GF-D8 (cell line): Measurements from ENCODE around the gene PIH1D1.
"Not testable (repeated sequence)": the region's sequence is repeated elsewhere in the genome, so short reads cannot be mapped to it uniquely, and the experiment has no call there.

Experiments used
- DNase-seq: peaks from one replicate; lab custom pipeline; 2025; lab: John Stamatoyannopoulos, UW

PIH1D1 gene

GRCh38 chr19:49481020-49481683 is 29.5 kb upstream of the PIH1D1 start:
- no peak for DNase-seq

- DNase-seq, result no peak
These were observed 28.5 kb upstream of the PIH1D1 start for GRCh38 chr19:49479975-49480628.

GRCh38 chr19:49475995-49476880 is 24.6 kb upstream of the PIH1D1 start:
- DNase-seq, result no peak

- no peak for DNase-seq
These were observed 23.7 kb upstream of the PIH1D1 start for GRCh38 chr19:49475191-49475917.

- DNase-seq, result no peak
These were observed 22.9 kb upstream of the PIH1D1 start for GRCh38 chr19:49474542-49474924.

GRCh38 chr19:49473868-49474541 is 22.4 kb upstream of the PIH1D1 start, which contains the start of gene FLT3LG:
Gene FLT3LG (plus strand): TSS chr19:49474215. CDS start chr19:49474640, 425 bp downstream.
- DNase-seq, result no peak

- DNase-seq, result not testable (repeated sequence)
These were observed 21.9 kb upstream of the PIH1D1 start for GRCh38 chr19:49473501-49473867.

GRCh38 chr19:49472936-49473335 is 21.3 kb upstream of the PIH1D1 start:
- no peak for DNase-seq

- DNase-seq, result no peak
These were observed 19.0 kb upstream of the PIH1D1 start for GRCh38 chr19:49470615-49470978.

GRCh38 chr19:49469828-49470614 is 18.4 kb upstream of the PIH1D1 start:
- DNase-seq, result peak; percentile 80

- DNase-seq, result peak; percentile 70
These were observed 17.3 kb upstream of the PIH1D1 start for GRCh38 chr19:49468746-49469447.

GRCh38 chr19:49468199-49468598 is 16.6 kb upstream of the PIH1D1 start:
- no peak for DNase-seq

- no peak for DNase-seq
These were observed 13.8 kb upstream of the PIH1D1 start for GRCh38 chr19:49465371-49465770.

GRCh38 chr19:49463960-49464740 is 12.5 kb upstream of the PIH1D1 start:
- DNase-seq, result no peak

GRCh38 chr19:49462492-49462891 is 10.9 kb upstream of the PIH1D1 start:
- DNase-seq, result no peak

GRCh38 chr19:49461656-49462055 is 10.0 kb upstream of the PIH1D1 start:
- DNase-seq, result no peak

GRCh38 chr19:49461130-49461529 is 9.5 kb upstream of the PIH1D1 start:
- not testable (repeated sequence) for DNase-seq

- no peak for DNase-seq
These were observed 7.8 kb upstream of the PIH1D1 start for GRCh38 chr19:49459388-49459787.

- DNase-seq, result no peak
These were observed 6.9 kb upstream of the PIH1D1 start for GRCh38 chr19:49458567-49458903.
